ENCODE data around the gene EDN2. TPM values are rescaled to one million over a fixed set of nuclear protein-coding genes. Genes with fewer than 3 reads are reported as not detected.

EDN2 gene
- total RNA-seq, 4 donors from 2014 or later = 1.2 to 13.0 (median 3.9) TPM

GRCh38 chr1:41467673-41468072, 16.8 kb downstream of the EDN2 start:
- no peak overlapping the region for H3K4me3 ChIP-seq (ENCODE audit: low read depth, poor library complexity, severe bottlenecking)
- intact Hi-C loops (cut with DNase I; ENCODE audit: low total_unique reads) = no loop called here
- no peak for DNase-seq (ENCODE audit: low spot score in 2 of 2)
- whole genome bisulfite sequencing, 2 donors = 27% methylated on average over 4 of the region's 4 CpGs
- TF ChIP-seq, protein P1, sequence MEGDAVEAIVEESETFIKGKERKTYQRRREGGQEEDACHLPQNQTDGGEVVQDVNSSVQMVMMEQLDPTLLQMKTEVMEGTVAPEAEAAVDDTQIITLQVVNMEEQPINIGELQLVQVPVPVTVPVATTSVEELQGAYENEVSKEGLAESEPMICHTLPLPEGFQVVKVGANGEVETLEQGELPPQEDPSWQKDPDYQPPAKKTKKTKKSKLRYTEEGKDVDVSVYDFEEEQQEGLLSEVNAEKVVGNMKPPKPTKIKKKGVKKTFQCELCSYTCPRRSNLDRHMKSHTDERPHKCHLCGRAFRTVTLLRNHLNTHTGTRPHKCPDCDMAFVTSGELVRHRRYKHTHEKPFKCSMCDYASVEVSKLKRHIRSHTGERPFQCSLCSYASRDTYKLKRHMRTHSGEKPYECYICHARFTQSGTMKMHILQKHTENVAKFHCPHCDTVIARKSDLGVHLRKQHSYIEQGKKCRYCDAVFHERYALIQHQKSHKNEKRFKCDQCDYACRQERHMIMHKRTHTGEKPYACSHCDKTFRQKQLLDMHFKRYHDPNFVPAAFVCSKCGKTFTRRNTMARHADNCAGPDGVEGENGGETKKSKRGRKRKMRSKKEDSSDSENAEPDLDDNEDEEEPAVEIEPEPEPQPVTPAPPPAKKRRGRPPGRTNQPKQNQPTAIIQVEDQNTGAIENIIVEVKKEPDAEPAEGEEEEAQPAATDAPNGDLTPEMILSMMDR (IDR thresholded peaks at IDR 0.05) = no peak
- no peak for TF ChIP-seq POLR2A (IDR thresholded peaks at IDR 0.05)

DNA sequence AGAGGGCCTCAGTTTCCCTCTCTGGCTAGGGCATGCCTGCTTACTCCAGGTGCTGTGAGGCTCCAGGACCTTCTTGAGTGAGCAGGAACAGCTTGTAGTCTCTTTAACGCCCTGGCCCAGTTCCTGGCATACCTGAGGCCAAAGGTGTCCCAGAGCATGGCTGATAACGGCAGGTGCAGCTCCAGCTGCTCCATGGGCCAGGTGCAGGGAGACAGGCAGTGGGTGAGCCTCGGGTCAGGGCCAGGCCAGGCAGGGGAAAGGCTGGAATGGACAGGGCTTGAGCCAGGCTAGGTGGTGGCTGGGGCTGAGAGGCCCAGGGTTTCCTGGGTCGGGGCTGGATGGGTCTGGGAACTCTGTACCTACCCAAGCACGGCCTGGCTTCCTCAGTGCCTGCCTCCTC, 18.3 kb downstream of the EDN2 start:
- DNase-seq (ENCODE audit: low spot score in 2 of 2) = no peak
- WGBS, 2 donors = 67 to 68% methylated on average over 5 of the region's 5 CpGs
- no peak for TF ChIP-seq POLR2A (IDR thresholded peaks at IDR 0.05)
- TF ChIP-seq, protein P1 (IDR thresholded peaks at IDR 0.05) = no peak
- no peak overlapping the region for H3K4me3 ChIP-seq (ENCODE audit: low read depth, poor library complexity, severe bottlenecking)
- intact Hi-C loops (cut with DNase I; ENCODE audit: low total_unique reads) = no loop called here

- intact Hi-C loops (cut with DNase I; ENCODE audit: low total_unique reads) = no loop called here
- 61 to 71% methylated on average over 1 of the region's 1 CpG for WGBS, 2 donors
- no peak for TF ChIP-seq POLR2A (IDR thresholded peaks at IDR 0.05)
- TF ChIP-seq, protein P1 (IDR thresholded peaks at IDR 0.05) = no peak
- no peak overlapping the region for H3K4me3 ChIP-seq (ENCODE audit: low read depth, poor library complexity, severe bottlenecking)
- DNase-seq (ENCODE audit: low spot score in 2 of 2) = no peak
Observed at GRCh38 chr1:41465741-41466140, 18.7 kb downstream of the EDN2 start.

DNA sequence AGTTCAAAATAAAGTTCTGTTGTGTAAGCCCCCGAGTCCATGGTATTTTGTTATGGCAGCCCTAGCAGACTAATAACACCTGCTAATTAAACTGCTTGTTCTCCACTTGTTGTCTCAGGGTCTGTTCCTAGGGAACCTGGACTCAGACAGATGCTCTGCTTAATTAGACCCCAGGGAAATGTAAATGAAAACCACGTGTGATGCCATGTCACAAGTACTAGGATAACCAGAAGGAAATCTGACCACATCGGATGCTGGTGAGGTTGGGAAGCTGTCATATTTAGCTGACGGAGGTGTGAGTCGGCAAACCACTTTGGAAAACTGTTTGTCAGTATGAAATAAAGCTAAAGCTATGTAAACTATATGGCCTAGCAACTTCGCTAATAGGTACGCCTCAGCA, 19.6 kb downstream of the EDN2 start:
- no peak overlapping the region for H3K4me3 ChIP-seq (ENCODE audit: low read depth, poor library complexity, severe bottlenecking)
- intact Hi-C loops (cut with DNase I; ENCODE audit: low total_unique reads) = no loop called here
- TF ChIP-seq, protein P1 (IDR thresholded peaks at IDR 0.05) = no peak
- TF ChIP-seq POLR2A (IDR thresholded peaks at IDR 0.05) = no peak
- WGBS, 2 donors = 90 to 91% methylated on average over 7 of the region's 7 CpGs
- no peak for DNase-seq (ENCODE audit: low spot score in 2 of 2)

DNA sequence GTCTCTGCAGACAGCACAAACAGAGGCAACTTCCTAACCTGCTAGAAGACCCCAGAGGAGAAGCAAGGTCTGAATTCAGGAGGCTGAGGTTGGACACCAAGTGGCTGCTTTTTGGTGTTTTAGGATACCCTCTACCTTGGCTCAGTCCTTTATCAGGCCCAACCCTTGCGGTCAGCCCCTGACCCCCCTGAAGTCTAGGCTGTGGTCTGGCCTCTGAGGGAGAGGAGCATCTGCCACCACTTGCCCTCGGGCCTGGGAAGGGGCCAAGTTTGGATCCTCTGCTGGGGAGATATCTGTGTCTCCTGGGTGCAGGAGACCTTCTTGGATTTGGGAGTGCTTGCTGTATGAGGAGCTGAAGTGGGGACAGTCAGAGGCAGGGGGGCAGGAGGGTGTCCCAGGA, 21.0 kb downstream of the EDN2 start:
- WGBS, 2 donors = 88 to 100% methylated on average over 2 of the region's 2 CpGs
- no peak for DNase-seq (ENCODE audit: low spot score in 2 of 2)
- intact Hi-C loops (cut with DNase I; ENCODE audit: low total_unique reads) = no loop called here
- TF ChIP-seq, protein P1 (IDR thresholded peaks at IDR 0.05) = no peak
- no peak for TF ChIP-seq POLR2A (IDR thresholded peaks at IDR 0.05)
- H3K4me3 ChIP-seq (ENCODE audit: low read depth, poor library complexity, severe bottlenecking) = no peak overlapping the region

GRCh38 chr1:41462680-41463004, 21.8 kb downstream of the EDN2 start:
- TF ChIP-seq, protein P1 (IDR thresholded peaks at IDR 0.05) = no peak
- TF ChIP-seq POLR2A (IDR thresholded peaks at IDR 0.05) = no peak
- WGBS, 2 donors = 89 to 100% methylated on average over 2 of the region's 2 CpGs

More at GRCh38 chr1:41462680-41463004, 21.8 kb downstream of the EDN2 start:
- no peak for DNase-seq (ENCODE audit: low spot score in 2 of 2)
- H3K4me3 ChIP-seq (ENCODE audit: low read depth, poor library complexity, severe bottlenecking) = no peak overlapping the region
- intact Hi-C loops (cut with DNase I; ENCODE audit: low total_unique reads) = no loop called here

All from lower leg skin (tissue), 4 donors.